Cardiac muscle cell (in vitro differentiated cells and primary cell): ENCODE results near the gene RPL36. TPM values are rescaled to one million over a fixed set of nuclear protein-coding genes. Genes with fewer than 3 reads are reported as not detected.

Source experiments
- DNase-seq, 2 donors: peaks; one replicate each; pipeline versions ENCODE4 v3.0.0 to v3.0.0-alpha.2; 2010 to 2017; ENCODE audit warnings: low read depth in 1 of 2, low spot score in 1 of 2
- H3K27ac ChIP-seq: fragments of 200-600 bp; sonication (generic); 2 replicates; pipeline ENCODE4 v1.5.1; 2016
- H3K27me3 ChIP-seq: fragments of 200-600 bp; sonication (generic); 2 replicates; pipeline ENCODE4 v1.6.0; 2016; ENCODE audit warnings: control low read depth
- H3K36me3 ChIP-seq: fragments of 200-600 bp; sonication (generic); 2 replicates; pipeline ENCODE4 v1.5.1; 2016; ENCODE audit warnings: control low read depth
- H3K4me1 ChIP-seq: fragments of 200-600 bp; sonication (generic); 2 replicates; pipeline ENCODE4 v1.8.1; 2017; ENCODE audit warnings: low read depth, mild to moderate bottlenecking, mixed run types
- H3K4me3 ChIP-seq: fragments of 200-600 bp; sonication (generic); 2 replicates; pipeline ENCODE4 v1.5.1; 2016; ENCODE audit warnings: mild to moderate bottlenecking
- H3K9me3 ChIP-seq: fragments of 200-600 bp; sonication (generic); 2 replicates; pipeline ENCODE4 v1.5.1; 2017; ENCODE audit warnings: low read depth, mild to moderate bottlenecking, control low read depth
- polyA plus RNA-seq: library from polyadenylated mRNA; unstranded; fragments of >200 nt; fragmentation: Nextera tagmentation; extraction: Ambion mirVana; gene quantifications from 2 replicates; pipeline ENCODE4 v1.2.1, GENCODE V29; 2016
- total RNA-seq: library from RNA; depleted of rRNA; stranded (reverse); fragments of >200 nt; gene quantifications from 2 replicates; pipeline ENCODE4 v1.2.3, GENCODE V29; 2016
- TF ChIP-seq, protein P1 (sequence below): IDR thresholded peaks from 2 replicates; pipeline ENCODE4 v1.5.1; 2012; ENCODE audit warnings: low read depth, mild to moderate bottlenecking, low read length

The RPL36 gene
- total and polyA plus RNA-seq, 2 experiments from 2014 or later = 829 to 982 TPM

DNA sequence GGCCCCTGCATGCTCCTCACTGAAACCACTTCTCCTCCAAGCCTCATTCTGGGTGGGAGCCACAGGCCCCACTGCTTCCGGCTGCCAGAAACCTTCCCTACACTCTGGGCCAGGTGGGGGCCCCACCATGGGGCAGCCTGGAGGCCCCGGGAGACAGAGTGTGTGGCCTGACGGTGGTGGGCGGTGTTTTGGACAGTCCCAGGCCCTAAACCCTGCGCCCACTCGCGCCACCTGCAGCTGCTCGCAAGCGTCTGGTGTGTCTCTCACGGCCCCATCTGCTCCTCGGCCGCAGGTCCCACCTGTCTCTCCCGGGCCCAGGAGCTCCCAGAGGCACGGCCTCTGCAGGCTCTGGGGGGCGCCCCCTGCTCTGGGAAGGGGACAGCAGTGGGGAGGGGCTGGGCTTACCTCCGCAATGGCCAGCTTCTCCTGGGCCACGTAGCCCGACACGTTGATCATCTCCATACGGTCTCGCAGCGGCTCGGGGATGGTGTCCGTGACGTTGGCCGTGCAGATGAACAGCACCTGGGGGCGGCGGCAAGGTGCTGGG, 5.6 kb downstream of the RPL36 start:
- Histone ChIP-seq H3K27me3 (no peaks in the 10 kb centered on the region), H3K4me3 (no peak overlapping the region), H3K27ac (no peak overlapping the region), H3K9me3 (no peaks in the 10 kb centered on the region), H3K4me1 (no peaks in the 10 kb centered on the region), H3K36me3 (peaks cover 52% of the 10 kb centered on the region)
- no peak for DNase-seq
- TF ChIP-seq, protein P1, sequence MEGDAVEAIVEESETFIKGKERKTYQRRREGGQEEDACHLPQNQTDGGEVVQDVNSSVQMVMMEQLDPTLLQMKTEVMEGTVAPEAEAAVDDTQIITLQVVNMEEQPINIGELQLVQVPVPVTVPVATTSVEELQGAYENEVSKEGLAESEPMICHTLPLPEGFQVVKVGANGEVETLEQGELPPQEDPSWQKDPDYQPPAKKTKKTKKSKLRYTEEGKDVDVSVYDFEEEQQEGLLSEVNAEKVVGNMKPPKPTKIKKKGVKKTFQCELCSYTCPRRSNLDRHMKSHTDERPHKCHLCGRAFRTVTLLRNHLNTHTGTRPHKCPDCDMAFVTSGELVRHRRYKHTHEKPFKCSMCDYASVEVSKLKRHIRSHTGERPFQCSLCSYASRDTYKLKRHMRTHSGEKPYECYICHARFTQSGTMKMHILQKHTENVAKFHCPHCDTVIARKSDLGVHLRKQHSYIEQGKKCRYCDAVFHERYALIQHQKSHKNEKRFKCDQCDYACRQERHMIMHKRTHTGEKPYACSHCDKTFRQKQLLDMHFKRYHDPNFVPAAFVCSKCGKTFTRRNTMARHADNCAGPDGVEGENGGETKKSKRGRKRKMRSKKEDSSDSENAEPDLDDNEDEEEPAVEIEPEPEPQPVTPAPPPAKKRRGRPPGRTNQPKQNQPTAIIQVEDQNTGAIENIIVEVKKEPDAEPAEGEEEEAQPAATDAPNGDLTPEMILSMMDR = no peak

DNA sequence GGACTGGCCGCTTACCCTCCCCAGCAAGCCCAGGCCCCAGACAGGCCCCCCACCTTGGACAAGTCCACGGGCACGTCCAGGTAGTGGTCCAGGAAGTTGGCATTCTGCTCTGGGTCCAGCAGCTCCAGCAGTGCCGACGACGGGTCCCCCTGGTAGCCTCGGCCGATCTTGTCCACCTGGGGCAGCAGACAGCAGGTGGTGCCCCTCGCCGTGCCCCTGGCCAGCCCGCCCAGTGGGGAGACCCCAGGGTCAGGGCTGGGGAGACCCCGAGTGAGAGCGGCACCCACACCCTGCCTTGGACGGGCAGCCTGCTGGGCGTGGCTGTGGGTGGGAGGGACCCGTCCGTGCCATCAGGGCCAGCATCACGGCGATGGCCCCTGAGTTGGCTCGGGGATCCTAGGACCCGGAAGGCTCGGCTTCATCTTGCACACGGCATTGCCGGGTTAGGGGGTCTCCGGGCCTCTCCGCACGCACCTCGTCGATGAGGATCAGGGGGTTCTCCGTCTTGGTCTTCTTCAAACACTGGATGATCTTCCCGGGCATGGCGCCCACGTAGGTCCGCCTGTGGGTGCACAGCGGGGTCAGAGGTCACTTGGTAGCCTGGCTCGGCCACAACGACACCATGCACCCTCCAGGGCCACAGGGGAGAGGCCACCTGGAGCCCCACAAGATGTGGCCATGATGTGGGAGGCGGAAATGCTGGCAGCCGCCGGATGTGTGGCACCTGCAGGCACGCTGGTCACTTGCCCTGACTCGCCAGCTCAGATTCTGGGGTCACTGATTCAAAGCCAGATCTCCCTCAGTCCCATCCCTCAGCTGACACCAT, 6.3 kb downstream of the RPL36 start:
- Histone ChIP-seq H3K27me3 (no peaks in the 10 kb centered on the region), H3K36me3 (peaks cover 54% of the 10 kb centered on the region)
- DNase-seq = no peak

DNA sequence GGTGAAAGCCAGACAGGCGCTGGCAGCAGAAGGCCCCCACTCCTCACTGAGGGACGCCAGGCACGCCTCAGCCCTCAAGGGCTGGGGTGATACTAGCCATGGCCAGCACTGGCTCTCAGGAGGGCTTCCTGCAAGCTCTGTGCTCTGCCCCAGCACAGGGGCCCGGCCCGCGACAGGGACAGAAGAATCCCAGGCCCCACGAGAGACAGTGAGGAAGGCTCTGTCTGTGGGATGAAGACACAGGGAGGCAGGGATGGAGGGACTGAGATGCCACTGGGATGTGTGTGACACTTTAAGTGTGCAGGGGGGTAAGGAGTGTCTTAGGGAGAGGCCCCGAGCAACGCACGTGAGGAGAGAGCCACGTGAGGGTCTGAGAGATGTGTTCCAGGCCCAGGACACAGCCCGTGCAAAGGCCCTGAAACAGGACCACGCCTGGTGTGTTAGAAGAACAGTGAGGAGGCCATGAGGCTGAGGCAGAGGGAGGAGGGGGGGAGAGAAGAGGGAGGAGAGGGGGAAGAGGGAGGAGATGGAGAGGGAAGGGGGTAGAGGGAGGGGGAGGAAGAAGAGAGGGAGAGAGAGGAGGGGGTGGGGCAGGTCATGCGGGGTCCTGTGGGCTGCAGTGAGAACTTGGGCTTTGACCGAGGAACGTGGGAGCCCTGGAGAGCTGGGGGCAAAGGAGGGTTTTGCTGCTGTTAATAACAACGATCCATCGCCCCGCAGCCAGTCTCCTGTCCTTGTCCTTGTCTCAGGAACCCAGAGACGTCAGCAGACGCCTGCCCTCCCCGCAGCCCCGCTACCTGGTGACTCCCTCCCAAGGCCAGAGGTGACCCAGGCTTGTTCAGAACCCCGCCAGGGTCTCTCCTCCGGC, 7.2 kb downstream of the RPL36 start:
- Histone ChIP-seq H3K4me3 (no peak overlapping the region), H3K9me3 (no peaks in the 10 kb centered on the region), H3K27me3 (no peaks in the 10 kb centered on the region), H3K4me1 (no peaks in the 10 kb centered on the region), H3K36me3 (peaks cover 46% of the 10 kb centered on the region), H3K27ac (peak overlapping the region; percentile 80)
- DNase-seq = no peak
- TF ChIP-seq, protein P1 = no peak

More for the DNA sequence above, 6.3 kb downstream of the RPL36 start:
- Histone ChIP-seq H3K27ac (peak overlapping the region; percentile 16), H3K9me3 (no peaks in the 10 kb centered on the region), H3K4me3 (no peak overlapping the region), H3K4me1 (no peaks in the 10 kb centered on the region)
- TF ChIP-seq, protein P1 = no peak

DNA sequence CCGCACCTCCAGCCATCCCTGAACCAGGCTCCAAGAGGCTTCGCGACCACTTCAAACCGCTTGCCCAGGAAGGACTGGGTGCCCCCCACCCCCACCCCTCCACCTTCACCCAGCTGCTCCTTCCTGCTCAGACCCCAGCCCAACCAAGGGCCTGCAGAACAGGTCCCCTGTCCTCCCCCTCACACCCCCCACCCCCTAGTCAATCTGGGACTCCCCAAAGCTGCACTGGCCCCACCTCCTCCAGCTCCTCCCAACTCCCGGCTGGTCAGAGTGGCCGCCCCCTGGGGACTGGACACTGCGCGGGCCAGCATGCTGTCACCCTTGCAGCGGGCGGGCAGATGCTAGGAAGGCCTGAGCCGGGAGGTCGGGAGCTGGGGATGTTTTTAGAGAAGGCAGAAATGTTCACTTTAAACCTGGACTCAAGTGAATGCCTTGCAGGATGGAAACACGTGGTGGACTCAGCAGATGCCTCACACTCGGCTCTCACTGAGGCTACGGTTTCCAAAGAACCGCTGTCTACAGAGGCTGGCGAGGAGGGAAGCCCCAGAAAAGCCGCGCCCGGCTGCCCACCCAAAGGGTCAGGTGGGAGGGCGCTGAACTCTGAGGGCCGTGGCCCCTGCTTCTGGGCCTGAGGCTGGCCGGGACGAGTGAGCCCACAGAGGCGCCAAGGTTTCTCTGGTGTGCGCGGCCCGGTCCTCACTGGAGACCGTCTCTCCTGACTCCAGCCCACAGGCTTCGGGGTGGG, 8.0 kb downstream of the RPL36 start:
- H3K4me1 ChIP-seq = no peaks in the 10 kb centered on the region
- H3K27ac ChIP-seq = peak overlapping the region; percentile 80
- no peak overlapping the region for H3K4me3 ChIP-seq
- no peaks in the 10 kb centered on the region for H3K9me3 ChIP-seq
- H3K27me3 ChIP-seq = no peaks in the 10 kb centered on the region
- TF ChIP-seq, protein P1 = no peak
- peaks cover 38% of the 10 kb centered on the region for H3K36me3 ChIP-seq
- DNase-seq = no peak
